BLaER1 treated with 17β-estradiol and CSF1 and Interleukin-3, amounts not matched to agents 10 nM and 100 nM (cell line): Measurements from ENCODE around the gene STIL.

Experiments used
- H3K27ac ChIP-seq, 11 experiments: shearing (Covaris generic); formaldehyde crosslinking; 2 replicates each; pipeline ENCODE4 v1.8.1; 2022
- H3K27me3 ChIP-seq, 11 experiments: shearing (Covaris generic); formaldehyde crosslinking; 2 replicates each; pipeline ENCODE4 v1.8.1; 2022
- H3K36me3 ChIP-seq, 11 experiments: shearing (Covaris generic); formaldehyde crosslinking; 2 replicates each; pipeline ENCODE4 v1.8.1; 2022
- H3K4me1 ChIP-seq, 10 experiments: shearing (Covaris generic); formaldehyde crosslinking; 2 replicates each; pipeline ENCODE4 v1.8.1; 2022
- H3K4me2 ChIP-seq, 11 experiments: shearing (Covaris generic); formaldehyde crosslinking; 2 replicates each; pipeline ENCODE4 v1.8.1; 2022
- H3K4me3 ChIP-seq, 10 experiments: shearing (Covaris generic); formaldehyde crosslinking; 2 replicates each; pipeline ENCODE4 v1.8.1; 2022
- H3K9ac ChIP-seq, 11 experiments: shearing (Covaris generic); formaldehyde crosslinking; 2 replicates each; pipeline ENCODE4 v1.8.1; 2022
- H3K9me3 ChIP-seq, 11 experiments: shearing (Covaris generic); formaldehyde crosslinking; replicated peaks in 1 of 11; 2 replicates each; pipeline ENCODE4 v1.8.1; 2022
- H4K20me1 ChIP-seq, 11 experiments: shearing (Covaris generic); formaldehyde crosslinking; 2 replicates each; pipeline ENCODE4 v1.8.1; 2022
- Cebpa-rat ChIP-seq, 11 experiments: shearing (Covaris generic); IDR thresholded peaks; 2 replicates each; pipeline ENCODE4 v1.8.1; 2022

The STIL gene

GRCh38 chr1:47235806-47236205 lies 78.1 kb downstream of the STIL start:
- peak overlapping the region in 3 of 11 experiments; percentile 4 to 45 (median 42); a peak in 3 of 22 replicates for H3K27ac ChIP-seq
- no peaks in the 10 kb centered on the region for H3K36me3 ChIP-seq
- TF ChIP-seq Cebpa-rat (IDR thresholded peaks at IDR 0.05) = no peak
- peaks cover 0 to 7% (median 0%) of the 10 kb centered on the region in 11 experiments; a peak in 5 of 22 replicates for H4K20me1 ChIP-seq
- H3K4me2 ChIP-seq = peak overlapping the region; percentile 66 to 88 (median 74)
- H3K4me3 ChIP-seq = 0 out of 20 replicates have a peak overlapping the region, but pooled peaks of 1 of the 10 experiments have one; percentile 17
- H3K9me3 ChIP-seq = peaks cover 0 to 22% (median 10%) of the 10 kb centered on the region in 11 experiments; a peak in 16 of 22 replicates
- peaks cover 29 to 57% (median 52%) of the 10 kb centered on the region in 11 experiments for H3K27me3 ChIP-seq
- peaks cover 17 to 86% (median 35%) of the 10 kb centered on the region in 10 experiments for H3K4me1 ChIP-seq
- peak overlapping the region in 4 of 11 experiments; percentile 20 to 43 (median 26); a peak in 4 of 22 replicates for H3K9ac ChIP-seq

GRCh38 chr1:47235241-47235681 lies 78.7 kb downstream of the STIL start:
- H3K4me3 ChIP-seq = peak overlapping the region in 2 of 10 experiments; percentile 17 to 19; a peak in 2 of 20 replicates
- H3K4me2 ChIP-seq = peak overlapping the region; percentile 66 to 88 (median 74)
- peaks cover 34 to 63% (median 57%) of the 10 kb centered on the region in 11 experiments for H3K27me3 ChIP-seq
- TF ChIP-seq Cebpa-rat (IDR thresholded peaks at IDR 0.05) = no peak
- H3K4me1 ChIP-seq = peaks cover 17 to 91% (median 37%) of the 10 kb centered on the region in 10 experiments
- peaks cover 0 to 28% (median 12%) of the 10 kb centered on the region in 11 experiments; a peak in 16 of 22 replicates for H3K9me3 ChIP-seq
- peak overlapping the region in 3 of 11 experiments; percentile 4 to 45 (median 42); a peak in 5 of 22 replicates for H3K27ac ChIP-seq
- no peaks in the 10 kb centered on the region for H3K36me3 ChIP-seq
- peak overlapping the region in 4 of 11 experiments; percentile 20 to 43 (median 26); a peak in 4 of 22 replicates for H3K9ac ChIP-seq
- H4K20me1 ChIP-seq = peaks cover 0 to 12% (median 0%) of the 10 kb centered on the region in 11 experiments; a peak in 7 of 22 replicates

GRCh38 chr1:47233186-47233585 lies 80.8 kb downstream of the STIL start:
- no peak overlapping the region for H3K27ac ChIP-seq
- H3K4me2 ChIP-seq = peak overlapping the region in 3 of 11 experiments; percentile 83 to 88 (median 84); a peak in 4 of 22 replicates
- H4K20me1 ChIP-seq = peaks cover 0 to 32% (median 3%) of the 10 kb centered on the region in 11 experiments; a peak in 8 of 22 replicates
- peaks cover 0 to 40% (median 12%) of the 10 kb centered on the region in 11 experiments; a peak in 17 of 22 replicates for H3K9me3 ChIP-seq
- H3K9ac ChIP-seq = no peak overlapping the region
- H3K27me3 ChIP-seq = peaks cover 55 to 84% (median 78%) of the 10 kb centered on the region in 11 experiments
- peaks cover 13 to 92% (median 34%) of the 10 kb centered on the region in 10 experiments for H3K4me1 ChIP-seq
- no peak overlapping the region for H3K4me3 ChIP-seq
- no peaks in the 10 kb centered on the region for H3K36me3 ChIP-seq
- no peak for TF ChIP-seq Cebpa-rat (IDR thresholded peaks at IDR 0.05)

- peak within 1 kb of the TSS; percentile 36 to 90 (median 76); a peak in 21 of 22 replicates for H3K4me2 ChIP-seq
These were observed 81.6 kb downstream of the STIL start, which contains the start of gene TAL1 for GRCh38 chr1:47232187-47232874. Gene TAL1 (minus strand): TSS chr1:47232225. CDS start chr1:47225888, 6,337 bp downstream.

GRCh38 chr1:47231301-47232186 lies 82.4 kb downstream of the STIL start:
- peaks cover 0 to 40% (median 12%) of the 10 kb centered on the region in 11 experiments; a peak in 17 of 22 replicates for H3K9me3 ChIP-seq
- peaks cover 0 to 34% (median 3%) of the 10 kb centered on the region in 11 experiments; a peak in 9 of 22 replicates for H4K20me1 ChIP-seq
- peak overlapping the region in 2 of 11 experiments; percentile 49 to 54; a peak in 2 of 22 replicates for H3K9ac ChIP-seq
- H3K4me1 ChIP-seq = peaks cover 13 to 75% (median 34%) of the 10 kb centered on the region in 10 experiments
- peak; percentile 45 to 79 (median 70); a peak in 15 of 22 replicates for TF ChIP-seq Cebpa-rat (IDR thresholded peaks at IDR 0.05)
- peak overlapping the region; percentile 36 to 90 (median 76); a peak in 21 of 22 replicates for H3K4me2 ChIP-seq
- peaks cover 71 to 100% (median 94%) of the 10 kb centered on the region in 11 experiments for H3K27me3 ChIP-seq
- no peaks in the 10 kb centered on the region for H3K36me3 ChIP-seq
- peak overlapping the region in 4 of 11 experiments; percentile 19 to 51 (median 38); a peak in 4 of 22 replicates for H3K27ac ChIP-seq
- H3K4me3 ChIP-seq = peak overlapping the region in 7 of 10 experiments; percentile 10 to 56 (median 41); a peak in 13 of 20 replicates

More at GRCh38 chr1:47232187-47232874, 81.6 kb downstream of the STIL start, which contains the start of gene TAL1:
- peaks cover 13 to 83% (median 34%) of the 10 kb centered on the region in 10 experiments for H3K4me1 ChIP-seq
- no peaks in the 10 kb centered on the region for H3K36me3 ChIP-seq
- peaks cover 0 to 40% (median 12%) of the 10 kb centered on the region in 11 experiments; a peak in 17 of 22 replicates for H3K9me3 ChIP-seq
- H4K20me1 ChIP-seq = peaks cover 0 to 33% (median 3%) of the 10 kb centered on the region in 11 experiments; a peak in 8 of 22 replicates
- H3K4me3 ChIP-seq = peak within 1 kb of the TSS in 7 of 10 experiments; percentile 10 to 56 (median 41); a peak in 13 of 20 replicates
- peaks cover 63 to 92% (median 87%) of the 10 kb centered on the region in 11 experiments for H3K27me3 ChIP-seq
- peak within 1 kb of the TSS in 4 of 11 experiments; percentile 19 to 51 (median 38); a peak in 4 of 22 replicates for H3K27ac ChIP-seq
- H3K9ac ChIP-seq = peak within 1 kb of the TSS in 2 of 11 experiments; percentile 49 to 54; a peak in 2 of 22 replicates
- no peak for TF ChIP-seq Cebpa-rat (IDR thresholded peaks at IDR 0.05)

GRCh38 chr1:47230692-47231300 lies 83.2 kb downstream of the STIL start:
- Histone ChIP-seq H4K20me1 (peaks cover 0 to 36% (median 3%) of the 10 kb centered on the region in 11 experiments; a peak in 9 of 22 replicates), H3K9me3 (peaks cover 0 to 40% (median 12%) of the 10 kb centered on the region in 11 experiments; a peak in 17 of 22 replicates), H3K4me3 (peak overlapping the region in 4 of 10 experiments; percentile 25 to 52 (median 42); a peak in 8 of 20 replicates), H3K9ac (0 out of 22 replicates have a peak overlapping the region, but pooled peaks of 1 of the 11 experiments have one; percentile 22), H3K4me2 (peak overlapping the region in 5 of 11 experiments; percentile 26 to 84 (median 79); a peak in 10 of 22 replicates), H3K36me3 (no peaks in the 10 kb centered on the region), H3K4me1 (peaks cover 10 to 68% (median 30%) of the 10 kb centered on the region in 10 experiments), H3K27me3 (peaks cover 79 to 100% (median 100%) of the 10 kb centered on the region in 11 experiments), H3K27ac (no peak overlapping the region)
- TF ChIP-seq Cebpa-rat (IDR thresholded peaks at IDR 0.05) = no peak
